GM19035 (cell line): Measurements from ENCODE around the gene PRSS57.
"Not testable (repeated sequence)": the region's sequence is repeated elsewhere in the genome, so short reads cannot be mapped to it uniquely, and the experiment has no call there.

Experiments
- ATAC-seq: cut with Tn5 transposase; IDR thresholded peaks from one replicate; pipeline ENCODE4 v1.9.1; 2021; ENCODE audit not compliant: unreplicated experiment

Gene PRSS57

DNA sequence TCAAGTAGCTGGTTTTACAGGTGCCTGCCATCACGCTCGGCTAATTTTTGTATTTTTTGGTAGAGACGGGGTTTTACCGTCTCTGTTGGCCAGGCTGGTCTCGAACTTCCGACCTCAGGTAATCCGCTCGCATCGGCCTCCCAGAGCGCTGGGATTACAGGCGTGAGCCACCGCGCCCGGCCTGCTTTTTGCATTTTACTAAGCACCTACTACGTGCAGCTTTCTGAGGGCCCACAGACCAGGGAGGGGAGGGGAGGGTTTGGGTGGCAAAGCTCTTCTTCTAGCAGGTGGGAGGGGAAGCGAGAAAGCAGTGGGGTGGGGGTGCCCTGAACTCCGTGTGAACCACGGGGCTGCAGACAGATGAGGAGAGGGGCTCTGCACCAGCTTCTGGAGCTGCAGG is 28.5 kb upstream of the PRSS57 start:
- no peak for ATAC-seq

GRCh38 chr19:723247-723646 is 28.0 kb upstream of the PRSS57 start:
- no peak for ATAC-seq

GRCh38 chr19:722553-723101 is 27.4 kb upstream of the PRSS57 start:
- ATAC-seq: no peak

DNA sequence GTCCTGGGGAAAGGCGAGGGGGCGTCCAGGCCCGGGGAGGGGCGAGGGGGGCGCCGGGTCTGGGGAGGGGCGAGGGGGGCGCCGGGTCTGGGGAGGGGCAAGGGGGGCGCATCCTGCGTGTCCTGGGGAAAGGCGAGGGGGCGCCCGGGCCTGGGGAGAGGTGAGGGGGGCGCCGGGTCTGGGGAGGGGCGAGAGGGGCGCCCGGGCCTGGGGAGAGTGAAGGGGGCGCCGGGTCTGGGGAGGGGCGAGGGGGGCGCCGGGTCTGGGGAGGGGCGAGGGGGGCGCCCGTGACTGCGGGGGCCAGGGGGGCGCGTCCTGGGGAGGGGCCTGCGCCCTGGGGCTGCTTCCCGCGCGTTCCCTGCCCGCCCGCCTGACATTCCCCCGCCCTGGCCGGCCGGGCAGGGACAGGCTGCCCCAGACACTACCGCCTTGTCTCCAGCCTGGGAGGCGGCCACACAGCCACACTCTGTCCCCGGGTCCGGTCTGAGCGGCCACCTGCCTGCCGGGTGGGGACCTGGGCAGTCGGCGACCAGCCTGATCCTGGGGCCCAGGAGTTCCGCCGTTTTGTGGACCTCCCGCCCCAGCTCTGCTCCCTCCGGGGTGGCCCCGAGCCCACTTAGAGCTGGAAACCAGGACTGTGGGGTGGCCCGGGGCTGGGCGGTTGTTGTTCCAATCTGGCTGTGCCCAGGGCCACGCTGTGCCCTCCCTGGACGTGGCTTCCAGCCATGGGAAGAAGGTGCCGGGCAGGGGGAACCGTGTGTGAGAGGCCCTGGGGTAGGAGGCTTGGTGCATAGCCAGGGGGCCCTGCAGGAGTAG is 25.3 kb upstream of the PRSS57 start:
- no peak for ATAC-seq

DNA sequence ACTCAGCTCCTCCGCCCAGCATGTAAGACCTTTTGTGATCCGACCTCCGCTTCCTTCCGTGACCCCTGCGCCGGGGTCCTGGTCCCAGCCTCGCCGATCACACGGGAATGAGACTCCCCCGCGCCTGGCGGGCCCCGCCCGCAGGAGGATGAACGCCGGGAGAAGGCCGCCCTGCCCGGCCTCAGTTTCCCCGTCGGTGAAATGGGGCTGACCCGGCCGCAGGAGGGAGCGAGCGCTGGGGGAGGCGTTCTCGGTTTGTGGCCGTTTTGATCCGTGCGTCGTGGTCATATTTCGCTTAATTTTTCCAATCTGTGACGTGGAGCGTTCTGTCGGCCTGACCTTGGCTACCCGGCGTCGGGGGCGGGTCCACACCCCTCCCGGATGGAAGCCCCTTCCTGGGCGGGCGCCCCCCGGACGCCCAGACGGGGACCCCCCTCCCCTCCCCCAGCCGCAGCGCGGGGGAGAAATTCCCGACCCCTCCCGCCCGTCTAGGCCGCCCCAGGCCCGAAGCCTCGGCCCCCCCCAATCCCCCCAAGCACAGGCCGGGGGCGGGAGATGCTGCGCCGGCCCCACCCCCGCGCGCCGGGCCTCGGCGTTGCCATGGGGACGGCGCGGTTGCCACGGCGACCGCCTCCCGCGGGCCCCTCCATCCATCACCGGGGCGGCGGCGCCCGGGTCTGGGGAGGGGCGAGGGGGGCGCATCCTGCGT is 24.5 kb upstream of the PRSS57 start:
- ATAC-seq: no peak

DNA sequence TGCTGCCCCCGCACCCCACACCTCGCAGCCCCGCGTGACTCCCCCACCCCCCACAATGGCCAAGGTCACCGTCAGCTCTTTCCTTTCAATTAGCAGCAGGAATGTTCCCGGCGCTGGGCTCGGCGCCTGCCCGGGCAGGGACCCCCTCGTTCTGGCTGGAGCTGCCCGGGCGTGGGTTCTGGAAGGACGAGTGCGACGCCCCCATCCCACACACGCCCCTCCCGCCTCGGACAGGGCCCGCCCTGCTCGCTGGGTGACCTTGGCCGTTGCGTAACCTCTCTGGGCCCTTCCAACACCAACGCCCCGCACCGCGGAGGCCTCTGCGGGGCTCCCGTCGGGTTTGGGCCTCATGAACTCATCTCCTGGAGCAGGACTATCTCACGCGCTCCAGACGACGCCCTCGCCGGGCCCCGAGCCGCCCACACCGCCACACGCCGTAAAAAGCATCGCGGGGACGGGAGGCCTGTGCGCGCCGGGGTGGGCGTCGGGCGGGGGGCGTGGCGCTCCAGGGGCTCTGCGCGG is 23.8 kb upstream of the PRSS57 start:
- ATAC-seq: no peak

DNA sequence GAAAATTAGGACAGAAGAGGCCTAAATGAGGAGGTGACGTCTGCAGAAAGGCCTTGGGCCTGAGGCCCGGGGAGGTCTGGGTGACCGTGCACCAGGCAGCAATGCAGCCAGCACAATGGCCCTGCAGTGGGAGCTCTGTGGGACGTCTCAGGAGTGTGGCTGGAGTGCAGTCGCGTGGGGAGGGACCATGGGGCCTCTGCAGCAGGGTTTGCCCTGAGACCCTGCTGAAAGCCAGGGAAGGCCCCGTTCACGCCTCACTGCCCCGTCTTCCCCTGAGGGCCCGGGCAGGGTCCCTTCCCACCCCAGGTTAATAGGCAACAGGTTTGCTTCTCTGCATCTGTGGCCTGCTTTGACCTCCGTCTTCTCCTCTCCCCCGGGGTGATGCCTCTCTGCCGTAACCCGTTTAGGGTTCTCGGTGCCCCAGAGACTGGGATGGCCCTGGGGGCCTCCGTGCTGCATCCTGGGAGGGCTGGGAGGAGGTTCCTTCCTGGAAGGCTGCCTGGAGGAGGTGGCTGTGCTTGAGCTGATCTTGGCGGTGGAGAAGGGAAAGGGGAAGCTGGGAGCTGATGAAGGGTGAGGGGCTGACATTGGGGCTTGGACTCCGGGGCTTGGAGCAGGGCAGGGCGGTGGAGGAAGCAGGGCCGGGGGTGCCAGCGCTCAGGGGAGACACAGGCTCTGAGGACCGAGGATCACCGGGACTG is 23.1 kb upstream of the PRSS57 start:
- ATAC-seq: no peak

DNA sequence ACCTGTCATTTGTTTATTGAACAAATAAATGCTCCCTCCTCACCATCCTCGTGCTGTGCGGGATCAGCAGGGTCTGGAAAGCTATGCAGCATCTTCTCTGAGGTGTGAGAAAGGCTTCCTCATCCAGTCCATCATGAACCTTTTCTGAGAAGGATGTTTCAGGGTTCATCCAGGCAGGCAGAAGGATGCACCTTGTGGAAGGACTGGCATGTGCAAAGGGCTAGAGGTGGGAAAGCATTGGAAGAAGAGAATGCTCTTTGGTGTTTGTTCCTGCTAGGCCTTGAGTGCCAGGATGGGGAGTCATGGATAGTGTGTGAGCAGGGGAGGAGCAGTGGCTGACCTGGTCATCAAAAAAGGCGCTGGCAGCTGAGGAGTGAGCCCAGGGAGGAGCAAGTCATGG is 20.1 kb upstream of the PRSS57 start:
- ATAC-seq: no peak

DNA sequence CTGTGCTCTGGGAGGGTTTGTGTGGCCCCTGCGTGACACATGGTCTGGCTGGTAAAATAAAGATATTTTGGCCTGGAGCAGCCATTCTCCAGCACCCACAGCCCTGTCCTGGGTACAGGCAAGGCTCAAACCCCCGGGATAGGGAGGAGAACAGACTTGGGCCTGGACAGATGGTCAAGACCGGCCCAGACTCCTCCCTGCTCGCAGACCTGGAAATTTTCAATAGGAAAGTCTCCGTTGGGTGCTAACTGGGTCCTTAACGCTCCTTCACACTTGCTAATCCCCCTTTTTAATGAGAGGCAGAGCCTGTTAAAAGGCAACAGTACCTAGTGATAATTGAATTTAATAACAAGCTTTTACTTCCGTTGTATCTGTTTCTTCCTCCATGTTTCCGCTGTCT is 16.0 kb upstream of the PRSS57 start:
- ATAC-seq: no peak

GRCh38 chr19:710767-711166 is 15.5 kb upstream of the PRSS57 start:
- no peak for ATAC-seq

DNA sequence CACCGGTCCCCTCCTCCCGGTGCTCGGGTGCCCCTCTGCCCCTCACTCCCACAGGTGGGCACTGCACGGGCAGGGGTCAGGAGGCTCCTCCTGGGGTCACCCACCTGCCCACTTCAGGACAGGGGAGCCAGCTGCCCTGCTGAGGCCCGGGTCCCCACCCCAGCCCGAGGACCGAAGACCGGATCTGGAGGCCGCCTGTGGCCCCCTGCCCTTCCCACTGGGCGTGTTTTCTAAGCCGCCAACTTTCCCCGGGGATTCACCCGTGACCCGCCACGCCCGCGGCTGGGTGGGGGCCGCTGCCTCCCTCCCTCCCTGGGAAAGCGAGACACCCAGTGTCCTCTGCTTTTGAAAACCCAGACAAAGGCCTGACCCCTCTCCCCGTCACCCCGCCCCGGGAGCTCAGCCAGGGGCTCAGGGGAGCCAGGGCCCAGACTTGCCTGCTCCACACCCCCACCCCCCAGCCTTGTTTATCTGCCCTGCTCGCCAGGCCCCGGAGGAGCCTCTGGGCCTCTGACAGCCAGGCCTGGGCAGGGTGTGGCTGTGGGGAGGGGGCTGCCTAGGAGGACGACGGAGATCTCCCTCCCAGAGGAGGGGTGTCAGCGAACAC is 14.8 kb upstream of the PRSS57 start:
- no peak for ATAC-seq

GRCh38 chr19:709196-709964 is 14.1 kb upstream of the PRSS57 start:
- no peak for ATAC-seq

DNA sequence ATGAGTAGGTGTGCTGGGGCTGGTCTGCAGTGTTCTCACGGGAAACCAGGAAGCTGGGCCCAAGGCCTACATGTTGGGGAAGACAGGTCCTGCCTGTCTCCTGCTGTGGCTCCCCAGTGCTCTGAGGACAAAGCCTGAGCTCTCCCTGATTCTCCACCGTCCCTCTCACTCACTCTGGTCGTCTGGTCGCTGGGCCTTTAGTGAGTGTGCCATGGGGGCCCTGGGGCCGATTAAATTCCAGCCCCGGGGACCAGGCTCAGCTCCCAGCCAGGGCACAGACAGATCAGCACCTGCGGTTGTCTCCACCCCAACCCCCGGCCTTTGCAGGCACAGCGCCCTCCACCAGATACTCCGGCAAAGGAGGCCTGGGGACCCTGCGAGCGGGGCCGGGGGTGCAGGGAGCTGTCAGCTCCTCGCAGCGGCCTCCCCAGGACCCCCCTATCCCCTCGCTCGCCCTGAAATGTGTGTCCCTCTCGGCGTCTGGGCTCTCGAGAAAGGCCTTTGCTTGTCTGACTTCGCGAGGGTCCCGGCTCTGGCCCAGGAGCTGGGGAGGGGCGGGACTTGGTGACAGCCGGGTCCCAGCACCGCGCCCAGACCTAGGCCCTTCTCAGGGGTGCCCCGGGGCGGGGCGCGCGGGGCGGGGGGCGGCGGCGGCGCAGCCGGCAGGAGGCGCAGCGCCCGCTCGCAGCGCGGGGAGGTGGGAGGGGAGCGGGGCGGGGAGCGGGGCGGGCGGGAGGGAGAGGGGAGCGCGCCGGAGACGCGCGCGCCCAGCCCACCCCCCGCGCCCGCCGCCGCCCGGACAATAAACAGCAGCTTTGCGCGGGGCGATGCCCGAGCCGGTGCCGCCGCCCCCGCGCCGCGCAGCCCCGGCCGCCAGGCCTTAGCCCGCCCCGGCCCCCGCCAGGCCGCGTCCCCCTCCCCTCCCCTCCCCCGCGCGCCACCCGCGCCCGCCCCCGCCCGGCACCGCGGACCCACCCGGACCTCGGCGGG is 13.2 kb upstream of the PRSS57 start, which contains the start of gene PALM:
Gene PALM (plus strand): TSS at position 782 of the 990 bp plus-strand sequence. CDS start 212 bp downstream, outside the sequence.
- ATAC-seq: no peak

DNA sequence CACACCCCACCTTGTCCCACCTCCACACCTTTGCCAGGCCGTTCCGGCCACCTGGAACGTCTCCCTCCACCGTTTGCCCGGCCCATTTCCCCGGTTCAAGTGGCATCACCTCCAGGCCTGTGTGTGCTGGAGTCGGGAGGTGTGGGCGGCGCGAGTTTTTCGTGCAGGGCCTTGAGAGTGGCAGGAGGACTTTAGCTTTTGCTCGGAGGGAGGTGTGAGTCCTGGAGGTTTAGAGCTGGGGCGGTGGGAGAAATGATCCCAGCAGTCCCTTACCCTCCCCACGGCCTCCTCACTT is 9.1 kb upstream of the PRSS57 start:
- no peak for ATAC-seq

DNA sequence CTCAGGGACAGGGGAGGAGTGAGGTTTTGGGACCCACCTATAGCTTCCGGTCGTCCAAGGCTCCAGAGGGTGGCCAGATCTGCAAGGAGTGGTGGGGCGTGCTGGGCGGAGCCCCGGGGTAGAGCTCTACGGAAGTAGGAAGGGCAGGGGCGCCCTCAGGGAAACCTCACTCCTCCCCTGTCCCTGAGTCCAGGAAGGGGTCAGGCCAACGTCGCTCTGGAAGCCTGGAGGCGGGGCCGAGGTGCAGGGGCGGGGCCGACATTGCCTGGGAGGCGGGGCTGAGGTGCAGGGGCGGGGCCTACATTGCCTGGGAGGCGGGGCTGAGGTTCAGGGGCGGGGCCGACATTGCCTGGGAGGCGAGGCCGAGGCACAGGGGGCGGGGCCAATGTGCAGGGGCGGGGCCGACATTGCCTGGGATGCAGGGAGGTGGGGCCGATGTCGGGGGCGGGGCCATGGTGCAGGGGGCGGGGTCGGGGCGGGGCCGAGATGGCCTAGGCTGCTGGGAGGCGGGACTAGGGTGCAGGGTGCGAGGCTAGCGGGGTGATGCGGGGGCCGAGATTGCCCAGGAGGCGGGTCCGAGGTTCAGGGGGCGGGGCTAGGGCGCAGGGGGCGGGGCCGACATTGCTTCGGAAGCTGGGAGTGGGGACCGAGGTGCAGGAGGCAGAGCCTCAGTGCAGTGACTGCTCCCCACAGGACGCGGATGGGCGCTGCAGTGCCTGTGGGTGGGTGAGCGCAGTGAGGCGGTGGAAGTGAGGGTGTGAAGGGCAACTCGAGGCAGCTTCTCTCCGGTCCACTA is 8.6 kb upstream of the PRSS57 start:
- no peak for ATAC-seq

DNA sequence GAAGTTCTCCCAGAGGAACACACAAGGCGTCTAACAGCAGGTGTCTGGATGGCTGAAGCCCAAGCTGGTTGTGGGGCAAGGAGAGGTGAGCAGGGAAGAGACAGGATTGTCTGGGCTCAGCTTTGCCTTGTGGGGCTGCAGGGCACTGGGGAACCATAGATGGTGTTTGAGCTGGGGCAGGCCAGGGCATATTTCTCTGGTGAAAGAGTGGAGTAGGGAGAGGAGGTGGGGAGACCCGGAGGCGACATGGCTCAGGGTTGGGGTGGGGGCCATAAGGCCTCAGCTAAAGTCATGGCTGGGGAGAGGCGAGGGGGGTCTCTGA is 8.0 kb upstream of the PRSS57 start:
- no peak for ATAC-seq

- ATAC-seq: not testable (repeated sequence)
Observed at GRCh38 chr19:702847-703246, 7.6 kb upstream of the PRSS57 start.

DNA sequence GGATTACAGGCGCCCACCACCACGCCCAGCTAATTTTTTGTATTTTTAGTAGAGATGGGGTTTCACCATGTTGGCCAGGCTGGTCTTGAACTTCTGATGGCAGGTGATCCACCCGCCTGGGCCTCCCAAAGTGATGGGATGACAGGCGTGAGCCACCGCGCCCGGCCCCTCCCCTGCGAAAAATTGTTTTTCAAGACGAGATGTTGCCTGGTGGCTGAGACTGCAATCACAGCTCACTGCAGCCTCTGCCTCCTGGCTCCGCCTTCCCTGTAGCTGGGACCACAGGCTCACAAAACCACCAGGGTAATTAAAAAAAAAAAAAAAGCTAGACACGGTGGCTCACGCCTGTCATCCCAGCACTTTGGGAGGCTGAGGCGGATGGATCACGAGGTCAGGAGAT is 4.6 kb upstream of the PRSS57 start:
- ATAC-seq: not testable (repeated sequence)
